ENCODE data around the gene CIB2.
A peak's percentile ranks its signal among the peaks of the same experiment; 100 is the strongest.

Gene CIB2

GRCh38 chr15:78109156-78109555, 22.1 kb downstream of the CIB2 start:
- no peak for TF ChIP-seq CTCF (IDR thresholded peaks at IDR 0.05; ENCODE audit: low read depth, low read length)
- no peak overlapping the region for H3K4me3 ChIP-seq (replicated peaks in 1 of 2; ENCODE audit: low read depth in 2 of 2, low read length in 2 of 2)
- no peak for DNase-seq (ENCODE audit: low read depth in 2 of 2)

- no peak overlapping the region for H3K4me3 ChIP-seq (replicated peaks in 1 of 2; ENCODE audit: low read depth in 2 of 2, low read length in 2 of 2)
- peak; percentile 96 for TF ChIP-seq CTCF (IDR thresholded peaks at IDR 0.05; ENCODE audit: low read depth, low read length)
- DNase-seq (ENCODE audit: low read depth in 2 of 2), result peak; percentile 89 to 91
Measured at GRCh38 chr15:78108300-78109084, 22.8 kb downstream of the CIB2 start.

GRCh38 chr15:78107471-78107870, 23.8 kb downstream of the CIB2 start:
- no peak for DNase-seq (ENCODE audit: low read depth in 2 of 2)
- no peak overlapping the region for H3K4me3 ChIP-seq (replicated peaks in 1 of 2; ENCODE audit: low read depth in 2 of 2, low read length in 2 of 2)
- no peak for TF ChIP-seq CTCF (IDR thresholded peaks at IDR 0.05; ENCODE audit: low read depth, low read length)

GRCh38 chr15:78105476-78106241, 25.6 kb downstream of the CIB2 start:
- H3K4me3 ChIP-seq (replicated peaks in 1 of 2; ENCODE audit: low read depth in 2 of 2, low read length in 2 of 2), result no peak overlapping the region
- DNase-seq (ENCODE audit: low read depth in 2 of 2), result peak in 1 of 2 donors; percentile 19
- no peak for TF ChIP-seq CTCF (IDR thresholded peaks at IDR 0.05; ENCODE audit: low read depth, low read length)

GRCh38 chr15:78104566-78105475, 26.4 kb downstream of the CIB2 start:
- TF ChIP-seq CTCF (IDR thresholded peaks at IDR 0.05; ENCODE audit: low read depth, low read length), result no peak
- no peak for DNase-seq (ENCODE audit: low read depth in 2 of 2)
- no peak overlapping the region for H3K4me3 ChIP-seq (replicated peaks in 1 of 2; ENCODE audit: low read depth in 2 of 2, low read length in 2 of 2)

- no peak overlapping the region for H3K4me3 ChIP-seq (replicated peaks in 1 of 2; ENCODE audit: low read depth in 2 of 2, low read length in 2 of 2)
Measured at GRCh38 chr15:78104119-78104479, 27.1 kb downstream of the CIB2 start.

More at GRCh38 chr15:78104119-78104479, 27.1 kb downstream of the CIB2 start:
- no peak for DNase-seq (ENCODE audit: low read depth in 2 of 2)
- TF ChIP-seq CTCF (IDR thresholded peaks at IDR 0.05; ENCODE audit: low read depth, low read length), result no peak

Data from cardiac fibroblast (primary cell).